HG03460 (cell line): Measurements from ENCODE around the gene KIF21B.
A peak's percentile ranks its signal among the peaks of the same experiment; 100 is the strongest.

Source experiments
- ATAC-seq: cut with Tn5 transposase; IDR thresholded peaks from one replicate; pipeline ENCODE4 v1.9.1; 2021; ENCODE audit not compliant: unreplicated experiment

The KIF21B gene

DNA sequence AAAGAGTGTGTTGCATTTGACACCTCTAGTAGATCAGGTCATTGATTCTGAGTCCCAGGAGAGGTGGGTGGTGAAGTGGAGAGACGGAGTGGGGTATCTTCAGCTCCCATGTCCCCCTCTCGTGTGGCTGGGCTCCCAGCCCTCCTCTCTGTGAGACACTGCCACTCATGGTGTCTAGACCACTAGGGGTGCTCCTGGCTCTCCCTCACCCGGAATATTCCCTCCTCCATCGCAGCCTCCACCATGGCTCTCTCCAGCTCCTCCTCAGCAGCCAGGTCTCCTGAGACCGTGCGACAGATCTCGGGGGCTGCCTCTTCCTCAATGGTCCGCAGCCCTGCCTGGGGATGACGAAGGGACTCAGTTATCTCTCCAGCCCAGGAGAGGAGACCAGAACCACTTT is 20.6 kb upstream of the KIF21B start:
- no peak for ATAC-seq

DNA sequence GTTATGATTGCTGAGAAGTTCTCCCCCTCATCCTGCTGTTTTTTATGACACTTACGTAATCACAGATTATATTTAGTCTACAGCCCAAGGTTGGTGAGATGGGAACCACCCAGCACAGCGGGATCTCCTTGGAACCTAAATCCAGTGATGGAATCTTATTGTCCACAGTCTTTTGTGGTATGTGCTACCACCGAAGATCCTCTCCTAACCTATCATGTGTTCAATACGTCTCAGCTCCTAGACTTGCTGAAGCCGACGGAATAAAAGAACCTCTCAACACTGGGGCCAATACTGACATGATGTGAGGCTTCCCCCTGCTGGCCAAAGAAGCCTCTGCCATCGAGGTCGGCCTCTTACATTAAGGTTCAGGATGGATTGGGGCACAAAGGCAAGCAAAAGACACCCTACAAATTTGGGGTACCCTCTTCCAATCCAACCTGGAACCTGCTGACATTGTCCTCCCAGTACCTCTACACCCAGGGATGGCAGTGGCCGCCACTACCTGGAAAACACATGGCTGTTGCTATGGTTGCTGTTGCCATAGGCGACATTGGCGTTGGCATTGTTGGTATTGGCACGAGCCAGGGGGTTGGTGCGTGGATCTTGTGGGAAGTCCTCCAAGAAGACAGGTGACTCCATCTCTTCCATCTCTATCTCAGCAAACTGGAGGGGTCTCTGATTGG is 19.4 kb upstream of the KIF21B start:
- peak; percentile 59 for ATAC-seq

DNA sequence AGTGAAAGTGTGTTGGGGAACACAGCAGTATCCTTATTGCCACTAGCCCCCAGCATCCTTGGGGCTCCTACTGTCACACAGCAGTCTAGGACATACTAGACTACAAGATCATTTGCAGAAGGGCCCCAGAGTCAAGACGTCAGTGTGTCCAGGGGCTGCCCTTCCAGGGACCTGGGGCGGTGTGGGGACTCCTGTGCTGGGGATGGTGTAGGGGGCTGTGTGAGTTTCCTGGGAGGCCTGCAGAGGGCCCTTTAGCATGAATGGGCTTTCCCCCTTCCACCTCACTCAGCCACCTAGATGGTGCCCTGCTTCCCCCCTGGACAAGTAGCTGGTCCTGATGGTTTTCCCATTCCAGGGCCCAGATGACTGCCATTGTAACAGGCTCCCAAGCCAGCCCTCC is 17.5 kb upstream of the KIF21B start:
- no peak for ATAC-seq

- ATAC-seq: no peak
Measured at GRCh38 chr1:201039876-201040275, 16.4 kb upstream of the KIF21B start.

DNA sequence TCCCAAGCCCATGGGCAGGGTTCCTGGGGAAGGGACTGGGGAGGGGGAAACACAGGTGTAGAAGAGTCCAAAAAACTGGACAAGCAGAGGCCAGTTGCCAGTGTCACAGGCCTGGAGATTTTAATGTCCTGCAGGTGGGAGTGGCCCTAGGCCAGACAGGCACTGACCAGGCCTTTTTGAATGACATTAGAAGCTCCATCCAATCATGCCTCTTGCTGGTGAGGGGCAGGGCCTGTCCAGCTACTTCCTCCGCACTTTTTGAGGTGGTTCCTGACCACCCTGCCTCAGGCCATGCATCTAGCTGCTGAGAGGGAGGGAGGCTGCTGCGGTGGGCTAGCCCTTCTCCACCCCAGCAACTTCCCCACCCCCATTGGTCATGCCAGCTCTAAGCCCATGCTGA is 15.9 kb upstream of the KIF21B start:
- ATAC-seq: no peak

DNA sequence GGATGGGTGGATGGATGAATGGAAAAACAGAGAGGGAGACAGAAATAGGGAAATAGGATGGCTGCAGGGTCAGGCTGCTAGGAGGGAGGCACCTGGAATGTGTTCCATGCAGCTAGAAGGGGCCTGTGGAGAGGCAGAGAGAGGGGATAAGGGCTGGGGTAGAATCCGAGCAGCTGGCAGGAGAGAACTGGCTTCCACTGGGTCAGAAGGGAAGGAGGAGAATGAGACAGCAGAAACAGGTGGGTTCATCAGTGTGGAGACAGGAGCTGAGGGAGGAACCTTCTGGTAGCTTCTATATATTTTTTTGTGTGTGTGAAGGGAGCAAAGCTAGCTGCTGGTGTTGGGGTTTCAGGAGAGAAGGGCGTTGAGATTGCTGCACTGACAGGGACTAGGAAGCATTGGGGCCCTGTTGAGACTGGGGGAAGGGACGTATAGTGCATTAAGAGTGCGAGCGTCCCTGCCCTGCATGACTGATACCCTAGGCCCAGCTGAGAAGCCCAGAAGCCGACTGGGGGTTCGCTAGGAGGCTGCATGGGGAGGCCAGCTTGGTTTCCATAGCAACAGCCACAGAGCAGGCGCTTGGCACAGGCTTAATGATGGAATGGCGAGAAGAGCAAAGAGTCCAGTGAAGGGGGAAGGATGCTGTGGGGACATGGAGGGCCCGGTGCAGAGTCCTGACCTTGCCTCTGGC is 14.8 kb upstream of the KIF21B start:
- ATAC-seq: no peak

DNA sequence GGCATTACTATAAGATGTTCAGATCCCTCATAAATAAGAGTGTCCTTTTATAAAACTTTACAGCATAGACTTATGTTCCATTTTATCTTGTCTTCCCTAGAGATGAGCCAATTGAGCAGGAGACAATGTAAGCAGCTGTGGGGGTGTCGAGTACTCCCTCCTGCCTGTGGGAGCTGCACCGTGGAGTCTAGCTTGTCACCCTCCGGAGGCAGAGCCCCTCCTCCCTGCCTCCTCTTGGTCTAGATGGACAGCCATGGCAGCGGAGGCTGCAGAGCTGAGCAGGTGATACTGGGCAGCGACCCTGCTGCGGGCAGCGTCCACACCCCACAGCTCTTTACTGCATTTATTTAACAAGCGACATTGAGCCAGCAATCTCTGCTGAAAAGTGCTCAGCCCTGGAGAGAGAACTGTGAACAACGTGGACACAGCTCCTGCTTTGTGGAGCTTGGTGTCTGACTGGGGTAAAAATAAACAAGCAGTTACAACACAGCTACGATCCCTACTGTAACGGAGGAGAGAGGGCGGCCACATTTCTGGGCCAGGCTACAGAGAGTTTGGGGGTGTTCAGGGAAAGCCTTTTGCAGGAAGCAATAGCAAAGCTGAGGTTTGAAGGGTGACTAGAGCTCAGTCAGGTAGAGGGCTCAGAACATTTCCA is 12.8 kb upstream of the KIF21B start:
- ATAC-seq: no peak

DNA sequence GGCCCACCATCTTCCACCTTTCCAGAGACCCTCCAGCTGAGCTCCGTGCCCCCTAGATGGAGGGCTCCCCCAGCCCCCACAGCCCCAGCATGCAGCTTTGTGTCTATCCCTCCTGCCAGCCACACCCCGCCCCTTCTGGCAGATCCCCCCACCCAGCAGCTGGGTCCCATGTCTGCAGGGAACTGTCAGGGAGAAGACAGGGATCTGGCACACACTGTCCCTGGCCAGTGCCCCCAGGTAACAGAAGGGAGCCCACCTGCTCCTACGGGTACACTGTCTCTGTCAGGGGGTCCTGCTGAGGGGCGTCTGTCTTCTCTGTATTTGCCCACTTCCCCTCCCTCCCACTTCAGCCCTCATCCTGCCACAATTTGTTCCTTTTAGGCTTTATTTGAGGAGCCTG is 11.2 kb upstream of the KIF21B start:
- no peak for ATAC-seq

GRCh38 chr1:201032408-201032807 is 8.9 kb upstream of the KIF21B start:
- ATAC-seq: no peak

- ATAC-seq: no peak
Measured at GRCh38 chr1:201028461-201028889, 5.0 kb upstream of the KIF21B start.

DNA sequence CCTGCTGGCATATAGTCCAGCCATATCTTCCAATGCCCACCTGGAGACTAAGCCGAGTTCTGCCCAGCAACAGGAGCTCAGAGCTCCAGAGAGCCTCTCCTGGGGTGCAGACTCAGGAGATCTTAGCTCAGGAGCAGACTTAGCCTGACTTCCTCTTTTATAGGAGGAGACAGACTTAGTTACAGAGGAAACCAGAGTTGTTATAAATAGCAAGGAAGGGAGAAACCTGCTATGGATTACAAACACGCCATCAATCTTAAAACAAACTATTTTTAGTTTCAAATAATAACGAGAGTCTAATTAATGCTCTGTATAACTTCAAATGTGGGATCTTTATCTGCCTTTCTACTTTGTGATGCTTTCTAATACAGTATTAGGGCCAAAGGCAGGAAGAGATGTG is 3.3 kb upstream of the KIF21B start:
- no peak for ATAC-seq

DNA sequence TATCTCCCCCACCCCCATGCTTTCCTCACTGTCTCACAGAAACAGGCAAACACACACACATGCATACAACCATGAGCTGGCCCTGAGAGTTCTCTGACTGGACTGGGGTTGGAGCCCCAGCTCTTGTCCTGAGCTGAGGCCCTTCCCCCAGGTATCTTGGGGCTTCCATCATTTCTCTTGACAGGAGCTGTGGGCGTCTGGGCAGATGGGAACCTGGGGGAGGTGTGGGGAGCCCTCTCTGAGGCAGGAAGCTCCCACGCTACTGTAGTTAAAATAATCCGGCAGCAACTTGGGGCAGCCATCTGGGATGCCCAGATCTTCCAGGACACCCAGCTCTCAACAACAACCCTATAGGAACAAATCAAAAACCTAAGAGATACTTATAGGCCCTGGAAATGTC is 2.7 kb upstream of the KIF21B start:
- ATAC-seq: no peak

DNA sequence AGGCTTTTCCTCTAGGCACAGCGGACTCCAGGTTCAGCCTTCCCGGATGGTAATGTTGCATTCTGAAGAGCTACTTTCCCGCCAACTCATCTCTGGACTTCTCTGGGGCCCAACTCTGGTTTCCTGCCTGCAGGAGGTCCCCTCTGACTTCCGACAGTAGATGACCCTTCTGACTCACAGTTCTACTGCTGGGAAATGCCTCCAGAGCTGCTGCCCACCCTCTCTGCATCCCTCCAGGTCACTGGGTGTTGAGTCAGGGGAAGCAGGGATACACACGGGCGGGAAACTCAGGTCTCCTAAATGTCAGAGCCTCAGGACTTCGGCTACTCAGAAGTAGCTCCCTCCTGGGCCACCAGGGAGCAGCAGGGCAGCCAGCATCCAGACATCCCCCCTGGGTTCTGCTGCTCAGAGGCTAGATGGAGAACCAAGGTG is 2.1 kb upstream of the KIF21B start:
- no peak for ATAC-seq

- no peak for ATAC-seq
Measured at GRCh38 chr1:201024625-201024998, 1.1 kb upstream of the KIF21B start.

DNA sequence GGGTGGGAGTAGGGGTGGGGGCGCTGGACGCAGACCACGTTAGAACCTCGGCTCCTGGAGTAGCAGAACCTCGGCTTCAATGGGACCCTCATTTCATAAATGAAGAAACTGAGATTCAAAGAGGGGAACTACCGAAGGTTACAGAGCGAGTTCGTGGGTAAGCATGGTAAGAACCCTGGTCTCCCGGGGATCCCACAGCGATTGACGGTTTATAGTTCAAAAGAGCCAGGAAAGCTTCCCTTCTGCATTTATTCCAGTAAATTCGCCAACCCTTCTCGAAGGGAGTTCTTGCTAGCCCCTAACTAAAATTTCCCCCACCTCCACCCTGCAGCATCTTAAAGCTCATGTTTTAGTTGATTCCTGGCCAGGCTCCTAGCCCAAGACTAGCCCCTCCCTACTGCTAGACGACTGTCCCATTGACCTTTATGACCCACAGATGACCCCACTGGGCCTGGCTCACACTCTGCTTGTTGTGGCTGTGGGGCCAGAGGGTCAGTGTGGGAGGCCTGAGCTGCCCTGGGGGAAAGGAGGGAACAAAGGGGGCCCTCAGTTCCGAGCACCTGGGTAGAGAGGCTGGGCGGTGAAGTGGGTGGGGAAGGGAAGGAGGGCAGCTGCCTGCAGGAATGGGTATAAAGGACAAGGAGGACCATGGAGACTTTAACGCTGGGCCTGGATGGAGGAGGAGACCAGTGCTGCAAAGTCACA is 558 bp upstream of the KIF21B start:
- ATAC-seq: no peak

GRCh38 chr1:201022820-201023516 is 546 bp downstream of the KIF21B start:
- ATAC-seq: no peak

GRCh38 chr1:201022493-201022819 is 1.1 kb downstream of the KIF21B start:
- no peak for ATAC-seq

GRCh38 chr1:201021630-201022492 is 1.7 kb downstream of the KIF21B start:
- ATAC-seq: no peak

- no peak for ATAC-seq
Measured at GRCh38 chr1:201020721-201021629, 2.5 kb downstream of the KIF21B start.
